HG03460 (cell line): ENCODE measurements around the gene CCDC154.
"Not testable (repeated sequence)": the region's sequence is repeated elsewhere in the genome, so short reads cannot be mapped to it uniquely, and the experiment has no call there.

ENCODE experiments used
- ATAC-seq: cut with Tn5 transposase; IDR thresholded peaks from one replicate; pipeline ENCODE4 v1.9.1; 2021; ENCODE audit not compliant: unreplicated experiment

CCDC154 gene

DNA sequence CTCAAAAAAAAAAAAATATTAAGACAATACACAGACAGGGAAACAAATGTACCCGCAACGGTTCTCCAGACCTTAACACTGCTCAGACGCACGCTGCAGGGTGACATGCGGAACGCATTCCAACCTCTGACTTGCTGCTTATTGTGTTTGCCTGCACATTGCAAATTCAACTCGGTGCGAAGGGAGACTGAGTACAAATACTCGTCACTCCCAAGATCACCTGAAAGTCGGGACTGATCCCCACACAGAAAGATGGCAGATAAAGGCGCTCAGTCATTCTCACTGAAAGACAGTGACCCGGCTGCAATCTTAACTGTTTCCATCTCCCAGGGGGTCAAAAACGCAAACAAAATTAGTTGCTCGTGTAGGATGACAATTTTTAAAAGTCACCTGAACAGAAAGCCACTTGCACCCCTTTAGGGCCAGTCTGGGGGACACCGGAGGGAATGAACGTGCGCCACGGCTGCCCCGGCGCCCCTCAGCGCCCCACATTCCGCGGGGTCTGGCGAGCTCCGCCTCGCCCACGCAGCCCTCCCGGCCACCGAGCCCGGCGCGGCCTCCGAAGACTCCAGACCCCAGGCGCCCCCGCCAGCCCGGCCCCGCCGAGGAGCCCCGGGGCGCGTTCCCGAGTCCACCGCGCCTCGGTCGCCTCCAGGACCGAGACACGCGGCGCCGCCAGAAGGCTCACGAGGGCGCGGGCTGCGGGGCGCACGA lies 29.9 kb upstream of the CCDC154 start:
- no peak for ATAC-seq

DNA sequence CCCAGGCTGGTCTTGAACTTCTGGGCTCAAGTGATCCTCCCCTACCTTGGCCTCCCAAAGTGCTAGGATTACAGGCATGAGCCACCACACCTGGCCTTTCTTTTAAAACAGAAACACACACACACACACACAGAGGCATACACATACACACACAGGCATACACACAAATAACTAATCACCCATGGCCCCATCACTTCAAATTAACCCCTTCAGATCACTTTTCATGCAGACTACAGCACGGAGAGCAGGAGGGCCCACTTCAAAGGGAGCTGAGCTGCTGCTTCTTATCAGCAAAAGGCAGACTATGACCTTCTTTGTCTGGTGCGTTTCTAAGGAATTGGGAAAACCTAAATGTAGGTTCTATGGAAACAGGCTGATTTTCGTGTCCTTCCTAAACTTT lies 28.6 kb upstream of the CCDC154 start:
- ATAC-seq, result no peak

DNA sequence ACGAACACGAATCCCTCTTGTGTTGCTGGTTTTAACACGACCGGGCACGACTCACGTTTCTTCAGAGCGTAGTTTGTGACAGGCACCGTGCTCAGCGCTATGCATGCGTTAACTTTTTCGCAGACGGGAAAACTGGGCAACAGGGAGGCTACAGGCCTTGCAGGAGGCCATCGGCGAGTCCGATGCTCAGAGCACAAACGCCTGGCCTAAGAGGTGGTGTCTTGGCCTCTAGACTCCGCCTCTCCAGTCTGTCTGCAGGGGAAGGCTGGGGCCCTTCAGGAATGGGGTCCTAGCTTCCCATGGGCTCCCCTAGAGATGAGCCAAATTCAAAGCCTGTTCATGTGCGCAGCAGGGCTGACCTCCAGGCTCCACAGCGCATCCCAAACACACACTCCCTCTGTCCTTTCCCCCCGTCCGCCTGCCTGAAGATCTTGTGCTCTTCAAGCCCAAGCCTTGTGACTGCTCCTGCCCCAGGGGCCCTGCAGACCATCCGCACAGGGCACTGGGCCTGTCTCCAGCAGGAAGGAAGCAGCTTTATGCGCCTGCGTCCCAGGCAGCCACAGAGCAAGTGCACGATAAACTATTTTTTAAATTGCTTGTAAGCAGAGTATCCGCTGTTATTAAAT lies 27.3 kb upstream of the CCDC154 start:
- ATAC-seq, result no peak

GRCh38 chr16:1470481-1471251 lies 26.3 kb upstream of the CCDC154 start:
- no peak for ATAC-seq

GRCh38 chr16:1469693-1470201 lies 25.4 kb upstream of the CCDC154 start:
- ATAC-seq, result no peak

GRCh38 chr16:1469141-1469540 lies 24.8 kb upstream of the CCDC154 start:
- ATAC-seq, result not testable (repeated sequence)

- ATAC-seq, result no peak
These were observed 24.1 kb upstream of the CCDC154 start for GRCh38 chr16:1468426-1468810.

DNA sequence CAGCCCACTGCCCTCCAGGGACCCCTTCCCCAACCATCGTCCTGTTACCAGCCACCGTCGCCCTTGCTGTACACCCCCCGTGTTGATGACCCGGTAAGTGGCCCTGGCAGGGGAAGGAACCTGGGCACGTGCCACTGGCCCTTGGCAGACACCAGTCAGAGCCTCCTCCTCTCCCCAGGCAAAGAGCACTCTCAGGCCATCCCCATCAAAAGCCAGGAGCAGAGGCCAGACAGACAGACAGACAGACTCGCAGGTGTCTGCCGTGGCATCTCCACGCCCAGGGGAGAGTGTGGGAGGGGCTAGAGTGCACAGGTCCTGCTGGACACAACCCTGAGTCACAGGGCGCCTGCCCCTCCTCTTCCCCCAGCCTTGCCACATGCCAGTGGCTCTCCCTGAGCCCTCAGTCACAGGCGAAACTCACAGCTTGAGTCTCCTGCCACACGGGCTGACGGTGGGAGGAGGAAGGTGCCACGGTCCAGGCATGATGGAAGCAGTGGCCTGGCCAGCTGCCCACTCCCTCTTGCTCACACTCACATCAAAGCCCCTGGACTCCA lies 22.7 kb upstream of the CCDC154 start:
- no peak for ATAC-seq

GRCh38 chr16:1466054-1466453 lies 21.7 kb upstream of the CCDC154 start:
- ATAC-seq, result no peak

GRCh38 chr16:1465567-1465915 lies 21.2 kb upstream of the CCDC154 start:
- no peak for ATAC-seq

DNA sequence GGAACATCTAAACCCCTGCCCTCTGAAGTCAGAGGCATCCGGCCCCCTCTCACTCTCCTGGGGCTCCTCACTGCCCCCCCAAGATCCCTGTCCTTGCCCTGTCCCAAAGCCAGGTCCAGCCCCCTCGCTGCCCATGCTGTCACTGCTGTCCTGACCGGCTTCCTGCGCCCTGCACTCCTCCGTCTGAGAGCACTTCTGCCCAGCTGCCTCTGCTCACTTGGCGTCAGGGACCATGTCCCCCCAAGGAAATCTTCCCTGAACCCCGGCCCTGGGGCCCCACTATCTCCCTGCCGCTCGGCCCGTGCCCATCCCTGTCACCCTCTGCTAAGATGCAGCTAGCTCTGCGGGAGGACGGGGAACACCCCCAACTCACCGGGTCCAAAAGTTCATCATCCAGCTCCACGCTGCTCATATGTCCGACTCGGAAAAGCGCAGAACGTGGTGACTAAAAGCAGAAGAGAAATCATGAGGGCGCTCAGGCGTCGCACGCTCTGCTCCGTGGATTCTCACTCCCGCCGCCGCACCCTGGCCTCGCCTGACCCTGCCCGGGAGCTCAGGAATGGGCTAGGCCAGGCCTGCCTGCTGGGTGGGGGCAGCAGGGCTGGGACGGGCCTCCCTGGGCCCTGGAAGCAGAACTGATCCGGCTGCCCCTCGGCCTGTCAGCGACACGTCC lies 20.7 kb upstream of the CCDC154 start:
- ATAC-seq, result no peak

DNA sequence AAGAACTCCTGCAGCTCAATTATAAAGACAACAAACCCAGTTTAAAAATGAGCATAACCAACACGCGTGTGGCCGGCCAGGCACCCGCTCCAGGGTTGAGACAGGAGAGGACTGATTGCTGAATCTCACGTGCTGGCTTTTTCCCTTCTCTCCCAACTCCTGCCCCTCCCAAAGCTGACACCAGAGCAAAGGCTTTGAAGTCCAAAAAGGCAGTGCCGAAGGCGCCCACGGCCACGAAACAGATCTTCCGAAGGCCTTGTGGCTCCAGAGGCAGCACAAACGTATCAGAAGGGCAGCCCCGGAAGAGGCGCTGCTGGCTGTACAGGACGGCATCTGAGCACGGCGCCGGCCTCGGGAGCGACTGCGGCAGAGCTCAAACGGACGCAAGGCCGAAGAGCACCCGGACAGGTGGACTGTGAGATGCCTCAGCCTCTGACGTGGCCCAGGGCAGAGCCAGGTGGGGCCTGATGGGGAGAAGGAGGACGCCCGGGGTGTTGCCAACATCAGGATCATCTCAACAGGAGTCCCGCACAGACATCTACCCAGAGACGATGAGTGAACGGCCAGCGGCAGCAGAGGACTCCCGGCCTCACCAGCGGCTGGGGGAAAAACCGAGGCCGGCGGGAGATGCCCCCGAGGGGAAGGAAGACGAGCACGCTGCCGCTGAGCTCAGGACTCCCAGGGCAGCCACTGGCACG lies 20.0 kb upstream of the CCDC154 start:
- ATAC-seq, result no peak

DNA sequence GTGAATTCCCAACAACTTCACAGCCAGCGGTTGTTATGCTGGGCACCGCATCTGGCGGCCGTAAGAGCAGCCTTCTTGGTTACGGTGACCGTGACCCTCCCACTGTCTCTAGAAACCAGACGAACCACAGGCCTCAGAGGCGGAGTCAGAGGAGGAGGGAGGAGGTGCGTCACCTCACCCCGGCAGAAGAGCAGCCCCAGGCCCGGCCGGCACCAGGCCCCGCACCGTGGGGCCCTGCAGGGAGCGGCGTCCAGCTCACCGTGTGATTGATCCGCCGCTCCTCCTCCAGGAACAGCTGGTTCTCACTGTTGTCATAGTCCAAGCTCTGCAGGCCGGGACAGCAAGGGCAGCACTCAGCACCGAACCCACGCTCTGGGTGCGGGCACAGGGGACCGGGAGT lies 16.8 kb upstream of the CCDC154 start:
- ATAC-seq, result no peak

DNA sequence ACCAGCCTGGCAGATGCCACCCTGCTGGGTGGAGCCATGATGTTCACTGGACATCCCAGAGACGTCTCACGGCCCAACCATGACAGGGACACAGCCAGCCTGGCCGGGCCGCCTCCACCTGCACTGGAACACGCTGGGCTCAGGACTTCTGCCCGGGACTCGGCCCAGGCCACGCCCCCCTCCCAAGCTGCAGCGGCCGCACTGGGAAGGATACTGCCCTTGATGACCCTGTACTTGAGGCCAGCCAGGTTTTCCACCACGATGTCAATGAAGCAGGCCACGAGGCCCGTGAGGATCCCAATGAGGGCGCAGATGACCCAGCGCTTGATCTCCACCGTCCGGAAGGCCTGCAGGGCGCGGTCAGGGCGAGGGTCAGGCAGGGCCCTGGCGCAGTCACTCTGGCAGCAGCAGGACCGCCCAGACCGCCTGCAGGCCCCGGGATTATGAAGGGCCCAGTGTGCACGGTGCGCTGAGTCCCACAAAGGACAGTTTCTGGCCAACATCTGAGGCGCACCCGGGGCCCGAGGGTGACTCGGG lies 16.3 kb upstream of the CCDC154 start:
- ATAC-seq, result no peak

- no peak for ATAC-seq
These were observed 15.6 kb upstream of the CCDC154 start for GRCh38 chr16:1459967-1460366.

- ATAC-seq, result no peak
These were observed 14.6 kb upstream of the CCDC154 start for GRCh38 chr16:1458977-1459341.

DNA sequence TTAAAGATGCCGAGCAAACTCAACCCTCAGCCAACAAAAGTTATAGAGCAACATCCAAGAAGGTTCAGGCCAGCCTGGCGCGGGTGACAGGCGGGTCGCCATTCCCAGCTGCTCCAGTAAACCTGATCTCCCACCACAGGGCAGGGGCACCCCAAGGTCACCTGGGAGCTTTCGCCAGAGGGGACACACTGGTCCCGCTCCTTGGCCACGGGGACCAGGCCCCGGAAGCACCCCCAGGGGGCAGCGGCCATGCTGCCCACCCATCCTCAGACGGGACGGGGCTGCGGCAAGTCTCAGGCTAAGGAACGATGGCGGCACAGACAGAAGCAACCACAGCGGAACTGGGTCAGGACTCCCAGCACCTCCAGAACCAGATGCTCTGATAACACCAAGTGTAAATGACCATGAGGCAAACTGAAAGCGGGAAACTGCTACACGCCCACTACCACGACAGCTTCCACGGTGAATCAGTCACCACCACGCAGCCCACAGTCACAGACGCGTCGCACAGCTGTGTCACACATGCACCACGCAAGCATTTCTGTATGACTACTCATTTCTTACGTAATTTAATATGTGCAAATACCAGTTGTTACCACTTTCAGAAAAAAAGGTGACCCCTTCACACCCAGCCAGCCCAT lies 14.1 kb upstream of the CCDC154 start:
- no peak for ATAC-seq

DNA sequence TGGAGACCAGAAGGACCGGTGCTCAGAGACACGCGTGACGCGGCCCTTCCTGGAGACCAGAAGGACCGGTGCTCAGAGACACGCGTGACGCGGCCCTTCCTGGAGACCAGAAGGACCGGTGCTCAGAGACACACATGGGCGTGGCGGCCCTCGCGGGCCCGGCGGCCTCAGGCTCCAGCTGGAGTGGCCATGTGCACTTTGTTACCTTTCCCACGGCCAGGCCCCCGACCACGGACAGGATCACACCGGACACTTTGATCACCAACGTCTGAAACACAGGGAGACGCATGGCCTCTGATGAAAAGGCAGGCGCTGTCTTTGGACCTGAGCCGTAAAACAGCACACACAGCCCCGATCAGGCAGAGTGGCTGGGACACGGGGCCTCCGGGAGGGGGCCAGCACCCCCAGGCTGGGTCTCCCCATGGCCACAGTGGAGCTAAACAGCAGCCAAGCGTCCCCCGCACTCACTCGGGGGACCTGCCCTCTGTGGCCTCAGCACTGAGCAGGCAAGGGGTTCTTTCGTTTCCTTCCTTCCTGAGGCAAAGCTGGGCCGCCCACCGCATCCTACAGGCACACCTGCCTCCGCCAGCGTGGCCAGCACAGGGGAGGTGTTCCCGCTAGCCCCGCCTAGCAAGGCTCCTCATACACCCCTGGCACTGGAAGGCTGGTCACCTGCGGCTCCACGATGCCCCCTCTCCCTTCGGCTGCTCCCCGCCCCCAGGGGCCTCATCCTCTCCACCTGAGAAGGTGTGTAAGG lies 13.3 kb upstream of the CCDC154 start:
- ATAC-seq, result no peak

DNA sequence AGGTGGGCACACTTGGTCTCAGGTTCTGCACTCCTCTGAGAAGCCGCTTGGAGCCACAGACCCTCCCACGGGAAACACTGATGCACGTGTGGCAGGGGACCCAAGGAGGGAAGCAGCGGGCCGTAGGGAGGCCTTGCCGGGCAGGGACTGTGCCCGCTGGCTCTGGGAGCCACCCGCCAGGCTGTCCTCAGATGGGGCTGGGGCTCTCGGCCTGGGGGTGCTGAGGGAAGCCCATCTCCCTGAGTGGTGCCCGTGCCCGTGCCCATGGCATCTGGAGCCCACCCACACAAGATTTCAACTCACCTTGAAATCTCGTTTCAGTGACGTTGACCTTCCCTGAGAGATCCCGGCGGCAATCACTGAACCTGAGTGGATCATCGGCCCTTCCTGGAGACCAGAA lies 12.6 kb upstream of the CCDC154 start:
- ATAC-seq, result no peak
